GM18520 (cell line): ENCODE measurements around the gene ELN.
"Not testable (repeated sequence)": the region's sequence is repeated elsewhere in the genome, so short reads cannot be mapped to it uniquely, and the experiment has no call there.

Source experiments
- ATAC-seq: cut with Tn5 transposase; IDR thresholded peaks from one replicate; pipeline ENCODE4 v1.9.1; 2021; ENCODE audit not compliant: unreplicated experiment

Gene ELN

GRCh38 chr7:74000489-74001149 lies 27.4 kb upstream of the ELN start:
- ATAC-seq: no peak

DNA sequence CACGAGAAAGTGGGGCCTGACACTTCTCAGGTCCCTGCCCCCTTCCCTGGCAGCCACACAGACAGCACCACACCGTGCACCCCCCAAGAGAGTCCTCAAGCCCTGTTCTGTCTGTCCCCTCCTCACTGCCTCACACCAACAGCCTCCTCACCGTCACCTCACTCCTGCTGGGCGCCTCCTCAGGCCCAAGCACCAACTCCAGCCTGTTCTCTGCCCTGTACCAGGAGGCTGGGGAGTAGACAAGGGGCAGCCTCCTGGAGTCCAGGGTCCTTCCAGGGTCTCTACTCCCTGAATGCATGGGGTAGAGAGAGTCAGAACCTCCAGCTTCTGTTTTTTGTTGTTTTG lies 26.9 kb upstream of the ELN start:
- no peak for ATAC-seq

GRCh38 chr7:74002474-74003017 lies 25.4 kb upstream of the ELN start:
- no peak for ATAC-seq

DNA sequence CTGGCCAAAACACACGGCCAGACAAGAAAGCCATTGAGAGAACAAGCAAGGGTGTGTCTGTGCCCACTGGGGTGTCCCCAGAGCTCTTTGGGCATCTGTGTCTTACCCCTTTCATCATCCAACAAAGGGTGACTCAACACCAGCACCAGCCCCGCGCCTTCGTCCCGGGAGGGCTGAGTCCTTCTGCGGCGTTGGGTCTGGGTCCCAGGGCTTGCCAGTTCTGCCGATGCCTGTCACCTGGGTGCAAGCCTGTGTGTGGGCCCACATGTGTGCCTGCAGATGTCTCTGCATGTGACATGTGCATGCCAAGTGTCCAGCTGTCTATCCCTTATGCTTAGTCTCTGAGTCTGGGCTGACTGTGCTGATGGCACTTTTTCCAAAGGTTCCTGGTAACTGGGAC lies 24.4 kb upstream of the ELN start:
- ATAC-seq: no peak

DNA sequence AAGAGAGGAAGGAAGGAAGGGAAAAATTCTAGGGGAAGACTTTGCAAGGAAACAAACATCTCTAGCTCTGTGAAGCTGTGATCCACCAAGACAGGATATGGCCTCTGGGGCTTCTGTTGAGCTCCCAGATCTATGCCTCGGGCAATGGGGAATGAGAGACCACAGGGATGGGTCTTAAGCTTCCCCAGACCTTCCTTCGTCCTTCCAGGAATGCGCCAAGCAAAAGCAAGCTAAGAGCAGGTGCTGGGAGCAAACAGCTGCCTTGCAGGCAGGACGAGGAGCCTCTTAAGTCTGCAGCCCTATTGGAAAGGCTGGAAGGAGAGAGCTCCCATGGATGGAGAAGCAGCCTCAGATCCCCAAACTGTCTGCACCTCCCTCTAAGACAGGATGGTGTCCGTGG lies 21.9 kb upstream of the ELN start:
- ATAC-seq: no peak

DNA sequence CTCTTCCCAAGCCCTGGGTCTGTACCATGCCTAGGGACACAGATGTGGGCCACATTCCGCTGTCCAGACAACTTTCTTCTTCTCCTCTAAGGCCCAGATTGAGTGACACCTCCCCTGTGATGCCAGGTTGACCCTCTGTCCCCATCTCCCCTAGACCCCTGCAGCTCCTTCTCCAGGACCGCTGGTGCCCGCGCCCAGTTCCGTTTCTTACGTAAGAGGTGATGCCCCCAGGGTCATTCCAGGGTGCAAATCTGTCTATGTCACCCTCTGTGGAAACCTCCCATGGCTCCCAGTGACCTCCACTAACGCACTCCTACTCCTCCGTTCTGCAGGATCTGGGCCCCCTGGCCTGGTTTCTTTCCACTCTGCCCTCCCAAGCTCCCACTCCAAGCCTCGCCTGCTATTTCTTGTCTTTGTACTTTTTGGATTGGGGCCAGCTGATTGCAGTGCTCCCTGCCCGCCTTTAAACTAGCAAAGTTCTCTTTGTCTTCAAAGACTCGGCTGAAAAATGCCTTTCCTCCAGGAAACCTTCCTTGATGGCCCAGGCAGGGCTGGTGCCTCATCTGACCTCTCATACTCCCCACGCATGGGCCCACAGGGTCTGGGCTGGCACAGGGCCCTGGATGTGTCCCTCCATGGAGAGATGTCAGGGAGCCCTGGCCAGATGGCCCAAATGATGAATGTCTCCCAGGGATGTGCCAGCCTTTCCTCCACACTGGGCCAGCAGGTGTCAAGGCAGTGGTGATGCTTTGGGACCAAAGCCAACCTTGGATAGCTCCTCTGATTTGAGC lies 21.3 kb upstream of the ELN start:
- no peak for ATAC-seq

- no peak for ATAC-seq
Measured at GRCh38 chr7:74007242-74007567, 20.8 kb upstream of the ELN start.

- no peak for ATAC-seq
Measured at GRCh38 chr7:74008687-74009086, 19.3 kb upstream of the ELN start.

- no peak for ATAC-seq
Measured at GRCh38 chr7:74009719-74010118, 18.3 kb upstream of the ELN start.

DNA sequence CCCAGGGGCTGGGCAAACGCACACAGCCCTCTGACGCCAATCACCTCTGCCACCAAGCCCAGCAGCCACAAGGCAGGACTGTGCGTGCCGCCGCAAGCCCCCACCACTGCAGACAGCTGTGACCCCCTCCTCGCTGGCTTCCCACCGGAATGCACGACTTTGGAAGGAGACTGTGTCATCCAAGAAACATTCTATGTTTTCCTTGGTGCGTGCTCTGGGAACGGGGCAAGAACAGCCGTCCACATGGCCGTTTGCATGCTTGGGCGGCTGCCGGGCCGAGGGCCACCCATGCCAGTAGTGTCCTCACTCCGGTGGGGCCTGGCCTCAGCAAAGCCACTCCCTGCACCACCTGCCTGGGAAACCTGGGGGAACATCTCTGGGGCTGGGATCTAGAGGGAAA lies 17.6 kb upstream of the ELN start:
- ATAC-seq: no peak

GRCh38 chr7:74011421-74011820 lies 16.6 kb upstream of the ELN start:
- not testable (repeated sequence) for ATAC-seq

- peak; percentile 91 for ATAC-seq
Measured at GRCh38 chr7:74012842-74013249, 15.1 kb upstream of the ELN start.

- no peak for ATAC-seq
Measured at GRCh38 chr7:74013539-74014272, 14.3 kb upstream of the ELN start.

- no peak for ATAC-seq
Measured at GRCh38 chr7:74014931-74015330, 13.0 kb upstream of the ELN start.

DNA sequence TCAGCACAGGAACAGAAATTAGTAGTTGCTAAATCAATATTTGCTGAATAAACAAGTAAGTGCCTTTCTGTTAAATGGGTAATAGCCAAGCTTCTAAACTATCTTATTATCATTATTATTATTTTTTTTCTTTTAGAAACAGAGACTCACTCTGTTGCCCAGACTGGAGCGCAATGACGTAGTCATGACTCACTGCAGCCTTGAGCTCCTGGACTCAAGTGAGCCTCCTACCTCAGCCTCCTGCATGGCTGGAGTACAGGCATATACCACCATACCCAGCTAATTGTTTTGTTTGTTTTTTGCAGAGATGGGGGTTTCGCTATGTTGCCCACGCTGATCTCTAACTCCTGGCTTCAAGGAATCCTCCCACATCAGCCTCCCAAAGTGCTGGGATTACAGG lies 12.3 kb upstream of the ELN start:
- no peak for ATAC-seq

DNA sequence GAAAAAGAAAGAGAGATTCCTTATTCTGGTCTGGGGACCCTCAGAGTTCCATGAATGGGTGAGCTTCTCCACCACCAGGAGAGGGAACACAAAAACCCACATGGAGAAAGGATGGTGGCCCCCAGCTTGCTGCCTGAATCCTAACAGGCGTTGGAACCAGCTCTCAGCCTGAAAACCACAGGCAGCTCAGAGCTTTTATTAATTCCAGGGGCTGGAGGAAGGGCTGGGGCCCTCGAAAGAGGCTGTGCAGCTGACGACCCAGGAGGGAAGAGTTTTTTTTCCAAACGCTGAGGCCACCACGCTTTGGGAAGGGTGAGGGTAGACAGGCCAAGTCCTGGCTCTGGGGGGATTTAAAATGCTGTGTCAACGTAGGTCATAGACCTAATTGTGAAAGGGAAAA lies 10.8 kb upstream of the ELN start:
- ATAC-seq: no peak

- no peak for ATAC-seq
Measured at GRCh38 chr7:74018246-74018895, 9.6 kb upstream of the ELN start.

GRCh38 chr7:74019149-74019548 lies 8.8 kb upstream of the ELN start:
- no peak for ATAC-seq

DNA sequence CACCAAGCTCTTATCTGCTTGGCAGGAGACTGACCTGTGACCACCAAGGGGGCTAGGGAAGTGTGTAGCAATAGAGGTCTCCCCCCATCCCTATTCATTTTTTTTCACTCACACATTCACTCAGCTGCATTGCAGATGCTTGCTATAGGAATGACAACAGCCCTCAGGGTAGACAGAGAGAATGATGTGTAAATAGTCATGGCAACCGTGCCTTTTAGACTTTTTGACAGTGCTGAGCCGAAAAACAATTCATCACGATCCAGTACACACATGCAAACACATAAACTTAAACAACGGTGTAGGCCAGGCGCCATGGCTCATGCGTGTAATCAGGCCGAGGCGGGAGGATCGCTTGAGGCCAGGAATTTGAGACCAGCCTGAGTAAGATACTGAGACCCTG lies 7.6 kb upstream of the ELN start:
- ATAC-seq: no peak

DNA sequence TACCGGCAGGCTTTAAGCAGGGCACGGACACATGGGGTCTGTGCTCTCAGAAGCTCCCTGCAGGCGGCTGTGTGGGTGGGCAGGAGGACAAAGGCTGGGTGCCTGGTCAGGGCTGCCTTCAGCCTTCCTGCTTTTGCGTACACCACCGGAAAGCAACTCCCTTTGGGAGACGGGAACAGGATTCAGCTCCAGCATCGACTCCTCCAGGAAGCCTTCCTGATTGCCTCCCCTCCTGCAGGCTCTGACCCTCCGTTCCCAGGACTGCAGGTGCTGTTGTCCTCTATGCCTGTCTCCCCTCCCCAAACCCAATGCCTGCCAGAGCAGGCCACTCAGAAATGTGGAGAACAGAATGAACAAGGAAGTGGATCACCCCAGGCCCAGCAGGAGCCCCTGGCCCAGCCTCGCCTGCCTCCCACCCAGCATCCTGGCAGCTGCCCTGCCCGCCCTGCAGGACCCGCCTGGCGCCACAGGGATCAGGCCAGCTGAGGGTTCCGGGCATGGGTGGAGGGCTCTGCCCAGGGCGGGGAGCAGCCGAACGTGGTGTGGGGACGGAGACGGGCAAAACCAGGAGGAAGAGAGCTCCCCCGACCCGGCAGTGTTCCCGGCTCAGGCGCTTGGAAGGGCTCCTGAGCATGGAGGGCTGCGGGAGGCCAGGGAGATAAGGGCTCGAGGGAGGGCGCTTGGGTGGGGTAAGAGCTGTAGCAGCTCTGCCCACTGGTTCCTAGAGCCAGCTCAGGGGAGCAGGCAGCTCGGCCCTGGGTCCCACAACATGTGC lies 6.2 kb upstream of the ELN start:
- no peak for ATAC-seq

DNA sequence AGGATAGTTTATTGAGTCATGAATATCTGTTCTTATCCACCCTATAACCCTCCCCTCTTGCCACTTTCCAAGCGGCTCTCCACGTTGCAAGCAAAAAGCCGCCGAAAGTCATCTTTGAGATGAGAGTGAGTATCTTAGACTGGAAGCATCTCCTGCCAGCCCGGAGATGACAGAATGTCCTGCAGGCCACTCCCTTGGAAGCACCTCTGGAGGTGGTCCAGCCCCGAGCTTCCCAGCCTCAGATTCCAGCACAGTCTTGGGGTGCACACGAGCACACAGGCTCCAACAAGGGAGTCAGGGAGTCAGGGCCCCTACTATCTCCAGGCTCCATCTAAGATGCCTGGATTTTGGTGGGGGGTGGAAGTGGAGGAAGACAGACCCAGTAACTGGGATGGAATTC lies 5.5 kb upstream of the ELN start:
- no peak for ATAC-seq
